Heart right ventricle (tissue), 16 donors: ENCODE measurements around the gene CRB2. TPM values are rescaled to one million over a fixed set of nuclear protein-coding genes. Genes with fewer than 3 reads are reported as not detected.

Experiments
- ATAC-seq, 8 donors: fragments of 200-7000 bp; cut with Tn5 transposase; one replicate each; pipeline ENCODE4 v1.9.1; 2020; ENCODE audit warnings: mild to moderate bottlenecking in 8 of 8, moderate library complexity in 8 of 8, moderate number of reproducible peaks in 1 of 8
- DNase-seq, 2 donors: peaks; one replicate each; pipeline ENCODE4 v3.0.0-alpha.2; 2020
- H3K27ac ChIP-seq, 10 donors: fragments of 200-600 bp; sonication (generic) in 2 of 10; one replicate each; pipeline versions ENCODE4 v1.5.0 to v1.8.0; 2020 to 2022; ENCODE audit warnings: mild to moderate bottlenecking in 3 of 10
- H3K27me3 ChIP-seq, 7 donors: fragments of 200-600 bp; one replicate each; pipeline ENCODE4 v1.8.0; 2021 to 2022; ENCODE audit warnings: mild to moderate bottlenecking in 2 of 7
- H3K36me3 ChIP-seq, 9 donors: fragments of 200-600 bp; sonication (generic) in 1 of 9; one replicate each; pipeline versions ENCODE4 v1.5.0 to v1.8.0; 2020 to 2022; ENCODE audit warnings: mild to moderate bottlenecking in 2 of 9
- H3K4me1 ChIP-seq, 9 donors: fragments of 200-600 bp; sonication (generic) in 1 of 9; one replicate each; pipeline versions ENCODE4 v1.5.0 to v1.8.0; 2020 to 2022; ENCODE audit warnings: mild to moderate bottlenecking in 4 of 9
- H3K4me3 ChIP-seq, 10 donors: fragments of 200-600 bp; sonication (generic) in 2 of 10; one replicate each; pipeline versions ENCODE4 v1.5.0 to v1.8.0; 2020 to 2022; ENCODE audit warnings: mild to moderate bottlenecking in 7 of 10, moderate library complexity in 2 of 10
- H3K9me3 ChIP-seq, 11 donors: fragments of 200-600 bp in 10 of 11; sonication (generic) in 2 of 11; one replicate each; pipeline versions ENCODE4 v1.5.0 to v1.8.0; 2013 to 2022; ENCODE audit warnings: mild to moderate bottlenecking in 2 of 11, control low read depth in 1 of 11, moderate library complexity in 1 of 11
- WGBS, 2 donors: extraction: QIAGEN DNeasy Blood & Tissue Kit; methylation state at CpG; one replicate each; pipeline ENCODE4 v1.1.7; 2013; ENCODE audit warnings: inconsistent platforms in 1 of 2; 5-methylcytosine and 5-hydroxymethylcytosine counted together
- intact Hi-C, 10 donors: fragments of 100-400 bp; cut with DNase I; formaldehyde crosslinking; loops; one replicate each; pipeline versions ENCODE4 v1.11.1 to v1.14.2; 2022
- polyA plus RNA-seq, 2 donors: library from polyadenylated mRNA; stranded (reverse); fragments of 200-250 nt; gene quantifications; one replicate each; pipeline ENCODE4 v1.2.3, GENCODE V29; 2013
- total RNA-seq, 10 donors: library from RNA; stranded (reverse); fragmentation: NEBNext Ultra II Directional in 3 of 10; extraction: Animal tissue kit (Norgen Biotek cat#: 25700) in 3 of 10; gene quantifications; one replicate each; pipeline versions ENCODE4 v1.2.1 to v1.2.4, GENCODE V29; 2021 to 2023
- TF ChIP-seq, protein P1 (sequence below), 9 donors: fragments of 200-600 bp; sonication (generic) in 2 of 9; IDR thresholded peaks; one replicate each; pipeline versions ENCODE4 v1.5.0 to v1.8.0; 2021 to 2022; ENCODE audit warnings: antibody characterized with exemption in 9 of 9, mild to moderate bottlenecking in 5 of 9, moderate library complexity in 1 of 9
- donor health status: Arrhythmogenic right ventricular cardiomyopathy.
- donor health status: ischemic (EF 13 %, LVEDD 7.1; RV severe dilation, severe dysfunction).
- donor health status: healthy with polysubstance abuse.
- donor health status: DM: no; HTN: yes; CAD: no.
- donor health status: DM: no; HTN: no; CAD: no.
- donor health status: ischemic (EF 25% LVEDD 6.9; RV normal size, moderate dysfunction).
- donor health status: ischemic (EF 25% LVEDD 5.7; RV mildly dilated, moderate dysfunction).
- donor health status: healthy.
- donor health status: DM: yes; HTN: yes; CAD: no.
- donor health status: Ischemic cardiomyopathy.
- donor health status: ischemic (EF 35%, LVEDD 5.7; RV mildly dilated, moderate dysfunction).
- donor health status: nonischemic (EF 11% LVEDD 7.7; RV severe dilation, severe dysfunction).
- donor health status: DM: yes; HTN: yes; CAD: no.
- donor health status: PGD.
- donor health status: ischemic (EF 29% LVEDD 5.4; RV normal size, mild dysfunction).
- donor health status: nonischemic (EF 23%, LVEDD 6.1; RV moderate dilation, normal function).

CRB2 gene
- total and polyA plus RNA-seq, 12 donors: 0.01 to 0.24 (median 0.09) TPM; not detected in 9

DNA sequence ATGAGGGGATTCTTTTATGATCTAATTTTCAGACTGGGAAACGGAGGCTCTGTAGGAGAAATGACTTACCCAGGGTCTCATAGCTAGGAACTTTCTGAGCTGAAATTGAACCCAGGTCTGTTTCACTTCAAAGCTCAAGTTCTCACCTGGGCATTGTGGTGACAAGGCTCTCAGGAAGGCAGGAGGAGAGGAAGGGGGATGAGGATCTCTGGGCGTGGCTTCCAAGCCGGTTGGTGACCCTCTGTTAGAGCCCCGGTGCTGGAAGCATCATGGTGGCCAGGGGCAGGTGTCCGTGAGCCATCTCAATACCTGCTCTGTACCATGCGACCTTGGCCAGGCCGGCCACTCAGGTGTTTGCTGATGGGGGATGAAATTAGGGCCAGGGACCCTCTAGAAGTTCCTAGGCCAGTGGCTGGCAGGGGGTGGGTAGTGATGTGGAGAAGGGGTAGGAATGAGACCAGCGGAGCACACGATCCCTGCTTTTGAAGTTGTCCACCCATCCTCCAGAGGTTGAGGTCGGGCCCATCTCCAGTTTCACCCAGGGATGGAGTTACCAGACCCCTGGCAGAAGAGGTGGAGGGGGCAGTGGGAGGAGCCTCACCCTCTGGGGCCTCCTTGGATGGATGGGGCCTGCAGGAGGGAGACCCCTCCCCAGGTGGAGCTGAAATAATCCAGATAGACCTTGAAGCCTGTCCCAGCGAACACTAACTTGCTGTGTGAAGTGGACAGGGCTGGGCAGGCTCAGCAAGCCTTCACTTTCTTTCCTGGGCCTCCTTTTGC lies 5.9 kb downstream of the CRB2 start:
- Histone ChIP-seq H3K36me3 (no peaks in the 10 kb centered on the region), H3K4me1 (peaks cover 0 to 9% (median 0%) of the 10 kb centered on the region in 9 donors), H3K27me3 (peaks cover 0 to 22% (median 0%) of the 10 kb centered on the region in 7 donors), H3K9me3 (no peaks in the 10 kb centered on the region), H3K4me3 (no peak overlapping the region), H3K27ac (no peak overlapping the region)
- 58 to 62% methylated on average over 11 of the region's 11 CpGs for WGBS, 2 donors
- TF ChIP-seq, protein P1, sequence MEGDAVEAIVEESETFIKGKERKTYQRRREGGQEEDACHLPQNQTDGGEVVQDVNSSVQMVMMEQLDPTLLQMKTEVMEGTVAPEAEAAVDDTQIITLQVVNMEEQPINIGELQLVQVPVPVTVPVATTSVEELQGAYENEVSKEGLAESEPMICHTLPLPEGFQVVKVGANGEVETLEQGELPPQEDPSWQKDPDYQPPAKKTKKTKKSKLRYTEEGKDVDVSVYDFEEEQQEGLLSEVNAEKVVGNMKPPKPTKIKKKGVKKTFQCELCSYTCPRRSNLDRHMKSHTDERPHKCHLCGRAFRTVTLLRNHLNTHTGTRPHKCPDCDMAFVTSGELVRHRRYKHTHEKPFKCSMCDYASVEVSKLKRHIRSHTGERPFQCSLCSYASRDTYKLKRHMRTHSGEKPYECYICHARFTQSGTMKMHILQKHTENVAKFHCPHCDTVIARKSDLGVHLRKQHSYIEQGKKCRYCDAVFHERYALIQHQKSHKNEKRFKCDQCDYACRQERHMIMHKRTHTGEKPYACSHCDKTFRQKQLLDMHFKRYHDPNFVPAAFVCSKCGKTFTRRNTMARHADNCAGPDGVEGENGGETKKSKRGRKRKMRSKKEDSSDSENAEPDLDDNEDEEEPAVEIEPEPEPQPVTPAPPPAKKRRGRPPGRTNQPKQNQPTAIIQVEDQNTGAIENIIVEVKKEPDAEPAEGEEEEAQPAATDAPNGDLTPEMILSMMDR (IDR thresholded peaks at IDR 0.05): no peak
- ATAC-seq: no peak
- intact Hi-C loops: no loop called here
- no peak for DNase-seq

DNA sequence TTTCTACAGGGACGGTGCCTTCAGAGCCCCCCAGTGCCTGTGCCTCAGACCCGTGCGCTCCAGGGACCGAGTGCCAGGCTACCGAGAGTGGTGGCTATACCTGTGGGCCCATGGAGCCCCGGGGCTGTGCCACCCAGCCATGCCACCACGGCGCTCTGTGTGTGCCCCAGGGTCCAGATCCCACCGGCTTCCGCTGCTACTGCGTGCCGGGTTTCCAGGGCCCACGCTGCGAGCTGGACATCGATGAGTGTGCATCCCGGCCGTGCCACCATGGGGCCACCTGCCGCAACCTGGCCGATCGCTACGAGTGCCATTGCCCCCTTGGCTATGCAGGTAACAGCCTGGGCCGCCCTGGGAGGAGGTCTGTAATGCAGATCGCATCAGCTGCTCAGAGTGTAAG lies 6.9 kb downstream of the CRB2 start:
- H3K4me3 ChIP-seq: no peak overlapping the region
- intact Hi-C loops: no loop called here
- TF ChIP-seq, protein P1 (IDR thresholded peaks at IDR 0.05): no peak
- ATAC-seq (no peak), DNase-seq (no peak)
- H3K9me3 ChIP-seq: no peaks in the 10 kb centered on the region
- H3K27ac ChIP-seq: no peak overlapping the region
- peaks cover 0 to 9% (median 0%) of the 10 kb centered on the region in 9 donors for H3K4me1 ChIP-seq
- no peaks in the 10 kb centered on the region for H3K36me3 ChIP-seq
- WGBS, 2 donors: 92 to 94% methylated on average over 23 of the region's 23 CpGs
- peaks cover 0 to 26% (median 4%) of the 10 kb centered on the region in 7 donors for H3K27me3 ChIP-seq

DNA sequence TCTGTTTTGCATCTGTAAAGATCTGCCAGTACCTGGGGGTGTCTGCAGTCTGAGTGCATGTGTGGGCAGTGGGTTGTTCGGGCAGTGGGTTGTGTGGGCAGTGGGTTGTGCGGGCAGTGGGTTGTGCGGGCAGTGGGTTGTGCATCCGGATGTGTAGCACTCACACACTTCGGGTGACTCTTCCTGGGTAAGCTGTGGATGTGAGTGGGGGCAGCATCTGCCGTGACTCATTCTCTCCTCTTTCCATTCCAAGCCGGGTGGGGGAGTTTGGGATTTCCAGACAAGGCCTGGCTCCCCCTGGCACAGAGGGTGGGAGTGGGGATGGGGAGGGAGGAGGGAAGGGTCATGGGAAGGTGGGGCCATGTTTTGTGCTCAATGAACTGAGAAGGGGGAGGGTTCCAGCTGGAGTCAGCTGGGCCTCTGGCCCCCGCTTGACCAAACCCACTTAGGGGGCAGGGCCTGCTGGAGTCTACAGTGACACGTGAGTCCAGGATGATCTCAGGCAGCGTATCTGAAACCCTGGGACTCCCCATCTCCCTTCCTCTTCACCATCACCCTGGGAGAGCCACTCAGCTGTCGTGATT lies 8.3 kb downstream of the CRB2 start:
- Histone ChIP-seq H3K4me3 (no peak overlapping the region), H3K36me3 (no peaks in the 10 kb centered on the region), H3K27me3 (peaks cover 0 to 39% (median 19%) of the 10 kb centered on the region in 7 donors), H3K27ac (no peak overlapping the region), H3K9me3 (no peaks in the 10 kb centered on the region), H3K4me1 (peaks cover 0 to 9% (median 0%) of the 10 kb centered on the region in 9 donors)
- intact Hi-C loops: no loop called here
- ATAC-seq: peak in 5 of 8 donors; percentile 9 to 35 (median 30)
- no peak for DNase-seq
- 59 to 68% methylated on average over 11 of the region's 11 CpGs for WGBS, 2 donors
- TF ChIP-seq, protein P1 (IDR thresholded peaks at IDR 0.05): no peak

DNA sequence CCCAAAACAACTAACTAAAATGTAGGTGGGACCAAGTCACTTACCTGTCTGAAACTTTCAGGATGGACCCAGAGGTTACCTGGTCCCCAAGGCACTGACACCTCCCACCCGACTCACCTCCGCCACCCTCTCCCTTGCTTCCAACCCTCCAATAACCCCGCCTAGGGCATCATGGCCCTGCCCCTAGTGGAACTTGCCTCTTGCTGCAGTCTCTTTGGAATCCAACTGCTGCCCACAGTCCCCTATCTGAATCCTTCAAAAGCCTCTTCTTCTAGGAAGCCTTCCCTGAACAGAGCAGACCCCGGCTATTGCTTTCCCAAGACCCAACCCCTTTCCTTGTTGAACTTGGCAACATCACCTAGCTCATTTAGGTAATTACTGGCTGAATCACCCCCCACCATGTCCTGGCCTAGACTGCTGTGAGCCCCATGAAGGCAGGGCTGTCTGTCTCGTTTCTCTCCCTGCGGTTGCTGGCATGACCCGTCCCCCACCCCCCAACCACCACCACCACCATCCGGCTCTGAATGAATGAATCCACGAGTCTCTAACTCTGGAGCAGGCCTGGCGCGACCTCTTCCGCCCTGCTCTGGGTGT lies 9.4 kb downstream of the CRB2 start:
- 85 to 87% methylated on average over 12 of the region's 12 CpGs for WGBS, 2 donors
- TF ChIP-seq, protein P1 (IDR thresholded peaks at IDR 0.05): no peak
- intact Hi-C loops: no loop called here
- no peak for DNase-seq
- Histone ChIP-seq H3K27ac (no peak overlapping the region), H3K4me3 (no peak overlapping the region), H3K36me3 (no peaks in the 10 kb centered on the region), H3K4me1 (peaks cover 0 to 4% (median 0%) of the 10 kb centered on the region in 9 donors), H3K27me3 (peaks cover 0 to 39% (median 22%) of the 10 kb centered on the region in 7 donors), H3K9me3 (no peaks in the 10 kb centered on the region)
- no peak for ATAC-seq
